Adrenal gland (tissue), 12 donors: ENCODE data around the gene ZIC3. TPM values are rescaled to one million over a fixed set of nuclear protein-coding genes. Genes with fewer than 3 reads are reported as not detected.

Experiments used
- DNase-seq, 7 donors: peaks; one replicate each; pipeline ENCODE4 v3.0.0-alpha.2; 2019 to 2020
- H3K27ac ChIP-seq, 5 donors: fragments of 200-600 bp; sonication (generic) in 4 of 5; 1 replicate in 3 of 5; 2 replicates in 2 of 5; pipeline versions ENCODE4 v1.5.1 to v1.8.0; 2016 to 2020; ENCODE audit warnings: mild to moderate bottlenecking in 1 of 5
- H3K27me3 ChIP-seq: fragments of 200-600 bp; 2 replicates; pipeline ENCODE4 v1.8.0; 2021
- H3K36me3 ChIP-seq, 2 donors: fragments of 200-600 bp; replicated peaks in 1 of 2; 1 replicate in 1 of 2; 2 replicates in 1 of 2; pipeline versions ENCODE4 v1.5.1 to v1.8.0; 2018 to 2022
- H3K4me1 ChIP-seq, 2 donors: fragments of 200-600 bp; replicated peaks in 1 of 2; 1 replicate in 1 of 2; 2 replicates in 1 of 2; pipeline versions ENCODE4 v1.5.1 to v1.8.0; 2018 to 2021
- H3K4me3 ChIP-seq, 4 donors: fragments of 200-600 bp; sonication (generic) in 3 of 4; one replicate each; pipeline ENCODE4 v1.5.1; 2016 to 2018
- H3K9me3 ChIP-seq, 3 donors: fragments of 200-600 bp; sonication (generic) in 1 of 3; replicated peaks in 1 of 3; 1 replicate in 2 of 3; 2 replicates in 1 of 3; pipeline versions ENCODE4 v1.5.1 to v1.8.0; 2016 to 2021
- CTCF ChIP-seq, 6 experiments: fragments of 450-650 bp in 4 of 6; fragments of 200-600 bp in 2 of 6; sonication (generic) in 1 of 6; IDR thresholded peaks; 1 replicate in 5 of 6; 2 replicates in 1 of 6; pipeline versions ENCODE4 v1.5.1 to v1.8.0; 2016 to 2021; ENCODE audit warnings: antibody characterized with exemption in 6 of 6, mild to moderate bottlenecking in 2 of 6, moderate library complexity in 1 of 6
- POLR2A ChIP-seq, 2 donors: fragments of 450-650 bp; IDR thresholded peaks; one replicate each; pipeline ENCODE4 v1.6.1; 2017; ENCODE audit warnings: antibody characterized with exemption in 2 of 2, mild to moderate bottlenecking in 2 of 2, moderate library complexity in 1 of 2
- WGBS, 4 donors: extraction: QIAGEN DNeasy Blood & Tissue Kit in 2 of 4; methylation state at CpG; one replicate each; pipeline versions ENCODE4 v1.1.5 to v1.1.7; 2013 to 2017; 5-methylcytosine and 5-hydroxymethylcytosine counted together
- intact Hi-C, 2 donors: fragments of 100-400 bp; cut with DNase I; formaldehyde crosslinking; loops; one replicate each; pipeline versions ENCODE4 v1.14.1 to v1.15.0; 2022 to 2023
- polyA plus RNA-seq, 3 donors: library from polyadenylated mRNA; stranded (reverse); fragments of 200-250 nt in 2 of 3; fragments of 350-450 nt in 1 of 3; fragmentation: Illumina TruSeq in 1 of 3; extraction: RNeasy Lipid Tissue Mini Kit (QIAGEN cat#74804) in 1 of 3; gene quantifications; one replicate each; pipeline ENCODE4 v1.2.3, GENCODE V29; 2013 to 2014
- small RNA-seq, 2 donors: library from RNA; depleted of rRNA; stranded (forward); fragments of <200 nt; gene quantifications; one replicate each; pipeline ENCODE3, GENCODE V24; 2016
- total RNA-seq, 9 donors: library from RNA; depleted of rRNA in 4 of 9; stranded (reverse); fragments of >200 nt in 4 of 9; fragments of 120-200 nt in 1 of 9; fragmentation: NEBNext Ultra II Directional in 1 of 9; extraction: Animal tissue kit (Norgen Biotek cat#: 25700) in 1 of 9; gene quantifications; one replicate each; pipeline versions ENCODE4 v1.1.0 to v1.2.4, GENCODE V29; 2013 to 2023
- donor health status: healthy with polysubstance abuse.
- donor health status: Bipolar disorder and iron deficiency.
- donor health status: DM: yes; HTN: yes; CAD: no.
- donor health status: DM: no; HTN: no; CAD: no.
- donor health status: DM: no; HTN: no; CAD: no.
- donor health status: DM: yes; HTN: yes; CAD: no.

Gene ZIC3
- total and polyA plus RNA-seq, 12 donors = 0.08 TPM; not detected in 11

GRCh38 chrX:137587151-137587550 lies 21.2 kb downstream of the ZIC3 start:
- WGBS, 4 donors = 31 to 66% (median 46%) methylated on average over 2 of the region's 2 CpGs
- H3K36me3 ChIP-seq = no peaks in the 10 kb centered on the region
- no peak overlapping the region for H3K27ac ChIP-seq
- no peaks in the 10 kb centered on the region for H3K9me3 ChIP-seq
- TF ChIP-seq CTCF (IDR thresholded peaks at IDR 0.05) (no peak), POLR2A (IDR thresholded peaks at IDR 0.05) (no peak)
- no peaks in the 10 kb centered on the region for H3K4me1 ChIP-seq
- no peak overlapping the region for H3K4me3 ChIP-seq
- H3K27me3 ChIP-seq = peaks cover 14% of the 10 kb centered on the region
- DNase-seq = no peak
- intact Hi-C loops = no loop called here

- no peak overlapping the region for H3K27ac ChIP-seq
- intact Hi-C loops = no loop called here
- H3K9me3 ChIP-seq = no peaks in the 10 kb centered on the region
- H3K4me1 ChIP-seq = no peaks in the 10 kb centered on the region
- 62 to 83% (median 78%) methylated on average over 3 of the region's 3 CpGs; no CpG with 5 or more reads in 1 of the 4 donors for WGBS, 4 donors
- DNase-seq = no peak
- no peak overlapping the region for H3K4me3 ChIP-seq
- H3K36me3 ChIP-seq = no peaks in the 10 kb centered on the region
- TF ChIP-seq CTCF (IDR thresholded peaks at IDR 0.05) = no peak
- no peak for TF ChIP-seq POLR2A (IDR thresholded peaks at IDR 0.05)
- no peaks in the 10 kb centered on the region for H3K27me3 ChIP-seq
Observed at GRCh38 chrX:137600769-137601168, 34.8 kb downstream of the ZIC3 start.

Small RNA genes within 50 kb of the gene (small RNA-seq; reads per million reads assigned to genes)
- gene RN7SL325P = 0 reads per million in 2 donors
